Esophagus muscularis mucosa (tissue), 3 donors: Measurements from ENCODE around the gene OR11H6.

ENCODE experiments used
- CTCF ChIP-seq, 3 experiments: fragments of 200-600 bp in 2 of 3; fragments of 450-650 bp in 1 of 3; sonication (generic) in 2 of 3; IDR thresholded peaks; one replicate each; pipeline ENCODE4 v1.5.1; 2017 to 2019; ENCODE audit warnings: antibody characterized with exemption in 3 of 3, mild to moderate bottlenecking in 2 of 3, moderate library complexity in 1 of 3
- POLR2AphosphoS5 ChIP-seq, 2 donors: sonication (generic); formaldehyde crosslinking; IDR thresholded peaks; one replicate each; pipeline ENCODE4 v1.6.1; 2017; ENCODE audit warnings: antibody characterized with exemption in 2 of 2

GRCh38 chr14:20177433-20177974 is 46.0 kb upstream of the OR11H6 start:
- TF ChIP-seq CTCF (IDR thresholded peaks at IDR 0.05) (no peak), POLR2AphosphoS5 (IDR thresholded peaks at IDR 0.05) (no peak)
